ENCODE data around the gene EGLN2. TPM values are rescaled to one million over a fixed set of nuclear protein-coding genes. Genes with fewer than 3 reads are reported as not detected.
A peak's percentile ranks its signal among the peaks of the same experiment; 100 is the strongest.

The EGLN2 gene
- total and polyA plus RNA-seq, 9 of the 15 experiments (the other 6 are each of a cell fraction or from before 2014, with no cell fraction given), result 9.6 to 114 (median 71.0) TPM

DNA sequence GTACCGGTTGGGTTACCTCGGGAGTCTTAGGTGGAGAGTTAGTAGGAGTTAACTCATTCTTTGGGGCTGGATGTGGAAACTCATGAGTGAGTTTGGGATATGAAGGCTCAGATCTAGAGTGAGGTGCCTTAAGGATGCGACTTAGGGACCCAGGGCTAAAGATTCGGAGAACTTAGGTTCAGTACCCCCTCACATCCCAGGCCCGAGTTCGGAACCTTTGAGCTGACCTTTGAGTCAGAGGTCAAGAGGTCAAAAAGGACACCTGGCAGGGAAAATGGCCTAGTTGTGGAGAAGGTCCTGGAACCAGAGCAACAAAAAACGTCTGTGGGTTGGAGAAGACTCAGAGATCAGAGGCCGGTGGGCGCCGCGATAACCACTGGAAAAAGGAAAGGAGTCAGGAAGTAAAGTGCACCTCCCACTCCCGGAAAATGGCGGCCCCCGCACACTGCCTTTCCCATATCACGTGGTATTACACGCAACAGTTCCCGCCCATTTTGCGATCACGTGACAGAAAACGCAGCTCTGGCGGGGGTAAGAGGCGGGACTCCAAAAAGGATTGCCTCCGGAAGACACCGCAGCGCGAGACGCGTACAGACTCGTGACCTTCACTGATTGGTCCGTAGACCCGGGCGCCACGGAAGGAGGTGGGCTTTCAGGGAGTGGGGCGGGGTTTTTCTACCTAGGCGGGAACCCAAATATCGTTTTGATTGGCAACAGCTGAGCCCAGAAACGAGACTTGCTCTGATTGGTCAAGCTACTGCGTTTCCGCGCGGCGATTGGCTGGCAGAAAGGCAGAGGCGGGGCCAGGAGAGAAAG, 48.7 kb upstream of the EGLN2 start, which contains the start of gene ACTMAP (continued):
- TF ChIP-seq CBX3 (IDR thresholded peaks at IDR 0.05; ENCODE audit: borderline replicate concordance in 1 of 2, low read length in 2 of 2), result peak in 1 of 2 experiments; percentile 66; a peak in 1 of 3 replicates
- 0 out of 2 replicates have a peak, but pooled peaks have one; percentile 51 for TF ChIP-seq RBFOX2 (IDR thresholded peaks at IDR 0.05; ENCODE audit: low read depth, low read length)
- TF ChIP-seq, protein P1, sequence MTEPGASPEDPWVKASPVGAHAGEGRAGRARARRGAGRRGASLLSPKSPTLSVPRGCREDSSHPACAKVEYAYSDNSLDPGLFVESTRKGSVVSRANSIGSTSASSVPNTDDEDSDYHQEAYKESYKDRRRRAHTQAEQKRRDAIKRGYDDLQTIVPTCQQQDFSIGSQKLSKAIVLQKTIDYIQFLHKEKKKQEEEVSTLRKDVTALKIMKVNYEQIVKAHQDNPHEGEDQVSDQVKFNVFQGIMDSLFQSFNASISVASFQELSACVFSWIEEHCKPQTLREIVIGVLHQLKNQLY (CRISPR knock-in tag; conservative IDR thresholded peaks at IDR 0.05), result peak in 1 of 2 experiments; percentile 96; a peak in 2 of 4 replicates
- TF ChIP-seq, protein P2, sequence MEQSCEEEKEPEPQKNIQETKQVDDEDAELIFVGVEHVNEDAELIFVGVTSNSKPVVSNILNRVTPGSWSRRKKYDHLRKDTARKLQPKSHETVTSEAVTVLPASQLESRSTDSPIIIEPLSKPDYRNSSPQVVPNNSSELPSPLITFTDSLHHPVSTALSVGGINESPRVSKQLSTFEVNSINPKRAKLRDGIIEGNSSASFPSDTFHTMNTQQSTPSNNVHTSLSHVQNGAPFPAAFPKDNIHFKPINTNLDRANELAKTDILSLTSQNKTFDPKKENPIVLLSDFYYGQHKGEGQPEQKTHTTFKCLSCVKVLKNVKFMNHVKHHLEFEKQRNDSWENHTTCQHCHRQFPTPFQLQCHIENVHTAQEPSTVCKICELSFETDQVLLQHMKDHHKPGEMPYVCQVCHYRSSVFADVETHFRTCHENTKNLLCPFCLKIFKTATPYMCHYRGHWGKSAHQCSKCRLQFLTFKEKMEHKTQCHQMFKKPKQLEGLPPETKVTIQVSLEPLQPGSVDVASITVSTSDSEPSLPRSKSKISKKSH (CRISPR knock-in tag; IDR thresholded peaks at IDR 0.05), result no peak
- peak; percentile 78; the same call in 1 of the 2 replicates for TF ChIP-seq ZNF584 (CRISPR knock-in tag; IDR thresholded peaks at IDR 0.05; ENCODE audit: low read depth)
- no peak for TF ChIP-seq ZNF707 (CRISPR knock-in tag; conservative IDR thresholded peaks at IDR 0.05)
- TF ChIP-seq, protein P3, sequence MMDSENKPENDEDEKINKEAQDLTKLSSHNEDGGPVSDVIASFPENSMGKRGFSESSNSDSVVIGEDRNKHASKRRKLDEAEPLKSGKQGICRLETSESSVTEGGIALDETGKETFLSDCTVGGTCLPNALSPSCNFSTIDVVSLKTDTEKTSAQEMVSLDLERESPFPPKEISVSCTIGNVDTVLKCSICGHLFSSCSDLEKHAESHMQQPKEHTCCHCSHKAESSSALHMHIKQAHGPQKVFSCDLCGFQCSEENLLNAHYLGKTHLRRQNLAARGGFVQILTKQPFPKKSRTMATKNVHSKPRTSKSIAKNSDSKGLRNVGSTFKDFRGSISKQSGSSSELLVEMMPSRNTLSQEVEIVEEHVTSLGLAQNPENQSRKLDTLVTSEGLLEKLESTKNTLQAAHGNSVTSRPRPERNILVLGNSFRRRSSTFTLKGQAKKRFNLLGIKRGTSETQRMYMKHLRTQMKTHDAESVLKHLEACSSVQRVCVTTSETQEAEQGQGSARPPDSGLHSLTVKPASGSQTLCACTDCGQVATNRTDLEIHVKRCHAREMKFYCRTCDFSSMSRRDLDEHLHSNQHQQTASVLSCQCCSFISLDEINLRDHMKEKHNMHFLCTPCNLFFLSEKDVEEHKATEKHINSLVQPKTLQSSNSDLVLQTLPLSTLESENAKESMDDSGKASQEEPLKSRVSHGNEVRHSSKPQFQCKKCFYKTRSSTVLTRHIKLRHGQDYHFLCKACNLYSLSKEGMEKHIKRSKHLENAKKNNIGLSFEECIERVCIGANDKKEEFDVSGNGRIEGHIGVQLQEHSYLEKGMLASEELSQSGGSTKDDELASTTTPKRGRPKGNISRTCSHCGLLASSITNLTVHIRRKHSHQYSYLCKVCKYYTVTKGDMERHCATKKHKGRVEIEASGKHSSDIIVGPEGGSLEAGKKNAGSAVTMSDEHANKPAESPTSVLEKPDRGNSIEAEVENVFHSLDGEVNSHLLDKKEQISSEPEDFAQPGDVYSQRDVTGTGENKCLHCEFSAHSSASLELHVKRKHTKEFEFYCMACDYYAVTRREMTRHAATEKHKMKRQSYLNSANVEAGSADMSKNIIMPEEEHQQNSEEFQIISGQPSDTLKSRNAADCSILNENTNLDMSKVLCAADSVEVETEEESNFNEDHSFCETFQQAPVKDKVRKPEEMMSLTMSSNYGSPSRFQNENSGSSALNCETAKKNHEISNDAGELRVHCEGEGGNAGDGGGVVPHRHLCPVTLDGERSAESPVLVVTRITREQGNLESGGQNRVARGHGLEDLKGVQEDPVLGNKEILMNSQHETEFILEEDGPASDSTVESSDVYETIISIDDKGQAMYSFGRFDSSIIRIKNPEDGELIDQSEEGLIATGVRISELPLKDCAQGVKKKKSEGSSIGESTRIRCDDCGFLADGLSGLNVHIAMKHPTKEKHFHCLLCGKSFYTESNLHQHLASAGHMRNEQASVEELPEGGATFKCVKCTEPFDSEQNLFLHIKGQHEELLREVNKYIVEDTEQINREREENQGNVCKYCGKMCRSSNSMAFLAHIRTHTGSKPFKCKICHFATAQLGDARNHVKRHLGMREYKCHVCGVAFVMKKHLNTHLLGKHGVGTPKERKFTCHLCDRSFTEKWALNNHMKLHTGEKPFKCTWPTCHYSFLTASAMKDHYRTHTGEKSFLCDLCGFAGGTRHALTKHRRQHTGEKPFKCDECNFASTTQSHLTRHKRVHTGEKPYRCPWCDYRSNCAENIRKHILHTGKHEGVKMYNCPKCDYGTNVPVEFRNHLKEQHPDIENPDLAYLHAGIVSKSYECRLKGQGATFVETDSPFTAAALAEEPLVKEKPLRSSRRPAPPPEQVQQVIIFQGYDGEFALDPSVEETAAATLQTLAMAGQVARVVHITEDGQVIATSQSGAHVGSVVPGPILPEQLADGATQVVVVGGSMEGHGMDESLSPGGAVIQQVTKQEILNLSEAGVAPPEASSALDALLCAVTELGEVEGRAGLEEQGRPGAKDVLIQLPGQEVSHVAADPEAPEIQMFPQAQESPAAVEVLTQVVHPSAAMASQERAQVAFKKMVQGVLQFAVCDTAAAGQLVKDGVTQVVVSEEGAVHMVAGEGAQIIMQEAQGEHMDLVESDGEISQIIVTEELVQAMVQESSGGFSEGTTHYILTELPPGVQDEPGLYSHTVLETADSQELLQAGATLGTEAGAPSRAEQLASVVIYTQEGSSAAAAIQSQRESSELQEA (IDR thresholded peaks at IDR 0.05; ENCODE audit: low read depth), result no peak
- TF ChIP-seq, protein P4, sequence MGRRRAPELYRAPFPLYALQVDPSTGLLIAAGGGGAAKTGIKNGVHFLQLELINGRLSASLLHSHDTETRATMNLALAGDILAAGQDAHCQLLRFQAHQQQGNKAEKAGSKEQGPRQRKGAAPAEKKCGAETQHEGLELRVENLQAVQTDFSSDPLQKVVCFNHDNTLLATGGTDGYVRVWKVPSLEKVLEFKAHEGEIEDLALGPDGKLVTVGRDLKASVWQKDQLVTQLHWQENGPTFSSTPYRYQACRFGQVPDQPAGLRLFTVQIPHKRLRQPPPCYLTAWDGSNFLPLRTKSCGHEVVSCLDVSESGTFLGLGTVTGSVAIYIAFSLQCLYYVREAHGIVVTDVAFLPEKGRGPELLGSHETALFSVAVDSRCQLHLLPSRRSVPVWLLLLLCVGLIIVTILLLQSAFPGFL (CRISPR knock-in tag; IDR thresholded peaks at IDR 0.05), result no peak
- no peak for TF ChIP-seq EP300 (IDR thresholded peaks at IDR 0.05; ENCODE audit: low read length)
- TF ChIP-seq PHF20 (IDR thresholded peaks at IDR 0.05; ENCODE audit: partially characterized antibody), result peak; percentile 90
- TF ChIP-seq ZNF134 (CRISPR knock-in tag; conservative IDR thresholded peaks at IDR 0.05), result no peak
- no peak for TF ChIP-seq ZNF695 (CRISPR knock-in tag; IDR thresholded peaks at IDR 0.05)
- TF ChIP-seq ZKSCAN8 (CRISPR knock-in tag; IDR thresholded peaks at IDR 0.05), result peak; percentile 49; the same call in 1 of the 2 replicates
- TF ChIP-seq BCOR (IDR thresholded peaks at IDR 0.05), result 0 out of 2 replicates have a peak, but pooled peaks have one; percentile 20
- TF ChIP-seq HNRNPH1 (optimal IDR thresholded peaks at IDR 0.05; ENCODE audit: low read depth, low read length), result no peak

Measured in K562 (cell line).